CD4-positive, alpha-beta T cell treated with Interleukin-12 subunit alpha and Interleukin-12 subunit beta, for 1 hour (primary cell): ENCODE results near the gene CTXN1.

ENCODE experiments used
- DNase-seq: peaks from one replicate; pipeline ENCODE4 v3.0.0-alpha.2; 2020

CTXN1 gene

DNA sequence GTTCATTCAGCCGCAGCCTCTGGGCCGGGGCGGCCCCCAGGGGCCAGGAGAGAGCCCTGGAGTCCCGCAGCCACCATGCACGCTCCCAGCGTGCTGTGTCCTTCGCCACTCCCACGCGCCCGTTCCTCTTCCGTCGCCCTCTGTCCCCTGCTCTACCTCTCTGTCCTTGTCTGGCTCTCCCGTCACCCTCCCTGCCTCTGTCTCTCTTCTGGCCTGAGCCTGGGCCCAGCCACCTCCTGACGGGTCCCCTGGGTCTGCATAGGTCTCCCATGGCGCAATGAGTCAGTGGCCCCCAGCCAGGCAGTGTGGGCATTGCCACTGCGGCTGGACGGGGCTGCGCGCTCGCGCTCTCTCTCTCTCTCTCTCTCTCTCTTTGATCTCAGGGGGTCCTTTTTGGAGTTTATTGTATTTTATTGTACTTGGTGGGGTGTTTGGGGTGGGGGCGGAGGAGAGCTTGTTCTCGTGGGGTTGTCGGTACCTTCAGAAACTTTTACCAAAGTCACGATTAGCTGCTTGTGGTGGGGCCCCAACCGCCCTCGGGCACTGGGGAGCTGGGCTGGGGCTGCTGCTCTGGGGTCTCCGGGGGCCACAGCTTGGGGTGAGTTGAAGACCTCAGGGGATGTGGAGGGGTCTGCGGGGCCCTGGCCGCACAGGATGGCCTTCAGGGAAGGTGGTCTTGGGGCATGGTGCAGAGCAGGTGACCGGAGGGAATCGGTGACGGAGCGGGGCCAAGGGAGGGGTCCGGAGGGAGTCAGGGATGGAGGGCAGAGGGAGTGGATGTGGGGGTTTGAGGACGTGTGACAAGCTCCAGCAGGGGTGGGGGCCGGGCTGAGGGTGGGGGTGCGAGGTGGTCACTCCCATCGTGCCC, 13.0 kb downstream of the CTXN1 start:
- no peak for DNase-seq

DNA sequence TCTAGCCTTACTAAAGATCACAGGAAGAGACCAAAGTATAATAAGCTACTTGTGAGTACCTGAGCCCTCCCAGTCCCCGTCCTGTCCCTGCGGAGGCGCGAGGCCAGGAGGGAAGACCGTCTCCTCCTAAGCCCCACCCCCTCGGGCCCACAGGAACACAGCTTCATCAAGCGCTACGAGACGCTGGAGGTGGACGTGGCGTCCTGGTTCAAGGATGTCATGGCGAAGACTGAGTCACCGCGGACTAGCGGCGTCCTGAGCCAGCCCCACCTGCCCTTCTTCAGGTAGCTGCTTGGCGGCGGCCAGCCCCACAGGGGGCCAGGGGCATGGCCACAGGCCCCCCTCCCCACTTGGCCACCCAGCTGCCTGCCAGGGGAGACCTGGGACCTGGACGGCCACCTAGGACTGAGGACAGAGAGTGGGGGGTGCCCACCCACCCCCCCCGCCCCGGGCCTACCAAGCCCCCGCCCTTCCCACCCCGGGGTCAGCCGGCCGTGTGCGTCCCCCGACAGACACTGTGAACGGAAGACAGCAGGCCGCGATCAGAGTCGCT, 13.7 kb downstream of the CTXN1 start:
- DNase-seq: no peak

- DNase-seq: no peak
These were observed 14.3 kb downstream of the CTXN1 start for GRCh38 chr19:7911508-7912143.

- DNase-seq: no peak
These were observed 15.4 kb downstream of the CTXN1 start for GRCh38 chr19:7910321-7911161.

DNA sequence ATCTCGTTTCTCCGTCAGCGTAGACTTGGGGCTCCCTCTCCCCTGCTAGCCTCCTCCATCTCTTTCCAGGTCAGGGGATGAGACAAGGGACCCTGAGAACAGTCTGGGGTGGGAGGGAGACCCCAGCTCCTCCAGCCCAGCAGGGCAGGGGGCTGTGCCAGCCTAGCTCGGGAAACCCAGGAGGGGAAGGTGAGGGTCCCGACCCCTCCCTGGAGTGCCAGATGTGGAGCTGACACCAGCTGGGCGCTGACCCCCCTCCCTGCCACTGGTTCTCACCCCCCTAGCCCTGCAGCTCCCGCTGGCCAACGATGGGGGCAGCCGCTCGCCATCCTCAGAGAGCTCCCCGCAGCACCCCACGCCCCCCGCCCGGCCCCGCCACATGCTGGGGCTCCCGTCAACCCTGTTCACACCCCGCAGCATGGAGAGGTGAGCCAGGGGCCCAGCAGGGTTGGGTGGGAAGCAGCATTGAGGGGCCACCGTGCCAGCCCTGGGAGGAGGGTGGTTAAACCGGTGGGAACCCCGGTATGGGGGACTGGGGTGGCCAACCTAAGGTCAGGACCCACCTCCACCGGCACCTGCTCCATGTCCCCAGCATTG, 16.4 kb downstream of the CTXN1 start:
- DNase-seq: no peak

- no peak for DNase-seq
These were observed 17.0 kb downstream of the CTXN1 start for GRCh38 chr19:7908742-7909461.

- DNase-seq: no peak
These were observed 17.7 kb downstream of the CTXN1 start for GRCh38 chr19:7908078-7908699.

DNA sequence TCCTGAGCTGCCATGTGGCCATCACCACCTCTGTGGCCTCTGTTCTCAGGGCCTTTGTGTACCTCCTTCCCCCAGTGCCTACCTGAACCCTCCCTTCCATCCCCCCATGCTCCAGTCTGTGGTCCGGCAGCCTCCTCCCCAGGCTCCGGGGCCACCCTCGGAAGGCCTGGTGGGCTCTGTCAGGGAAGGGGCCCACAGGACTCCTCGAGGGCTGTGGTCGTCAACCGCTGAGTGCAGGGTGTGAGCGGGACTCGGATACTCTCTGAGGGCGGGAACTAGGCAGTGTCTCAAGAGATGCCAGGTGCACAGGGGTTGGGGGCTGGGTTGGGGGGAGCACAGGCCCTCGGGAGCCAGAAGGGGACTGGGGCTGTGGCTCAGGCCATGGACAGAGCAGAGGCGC, 18.4 kb downstream of the CTXN1 start:
- DNase-seq: no peak

GRCh38 chr19:7907122-7907521, 18.8 kb downstream of the CTXN1 start:
- DNase-seq: no peak

- DNase-seq: no peak
These were observed 20.1 kb downstream of the CTXN1 start for GRCh38 chr19:7905859-7906258.

GRCh38 chr19:7905268-7905667, 20.7 kb downstream of the CTXN1 start:
- DNase-seq: no peak

DNA sequence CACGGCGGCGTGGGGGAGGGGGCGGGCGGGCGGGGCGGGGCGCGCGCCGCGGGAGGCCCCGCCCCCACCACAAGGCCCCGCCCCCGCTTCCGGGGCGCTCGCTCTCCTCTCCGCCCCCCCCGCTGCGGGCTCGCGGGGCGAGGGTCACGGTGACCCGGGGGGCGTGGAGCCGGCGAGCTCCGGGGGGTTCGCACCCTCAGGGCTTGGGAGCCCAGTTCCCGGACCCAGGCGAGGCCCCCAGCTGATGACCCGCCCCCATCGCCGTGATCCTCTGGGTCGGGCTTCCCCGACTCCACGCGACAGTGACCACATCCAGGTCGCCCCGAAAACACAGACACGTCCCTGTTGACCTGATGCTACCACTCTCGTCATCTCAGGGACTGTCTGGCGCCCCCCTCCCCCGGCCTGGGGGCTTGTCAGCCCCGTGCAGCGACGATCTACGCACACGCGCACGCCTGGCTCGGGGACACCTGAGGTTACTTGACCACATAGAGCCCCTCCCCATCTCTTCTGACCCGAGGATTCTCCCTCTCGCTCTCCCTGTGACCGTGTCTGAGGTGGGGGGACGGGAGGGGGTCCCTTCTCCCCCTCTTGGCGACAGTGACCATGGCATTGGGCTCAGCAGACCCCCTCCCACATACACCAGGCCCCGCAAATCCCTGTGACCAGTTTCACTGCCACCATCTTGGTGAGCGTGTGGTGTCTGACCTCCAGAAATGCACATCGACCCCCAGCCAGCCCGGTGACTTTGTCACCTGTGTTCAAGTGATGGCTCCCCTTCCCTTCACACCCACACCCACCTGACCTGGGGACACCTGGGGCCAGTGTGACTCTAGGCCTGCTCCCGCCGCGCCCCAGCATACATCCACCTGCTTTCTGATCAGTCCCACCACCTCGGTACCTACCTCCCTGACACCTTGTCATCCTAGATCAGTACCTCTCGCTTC, 21.6 kb downstream of the CTXN1 start:
- DNase-seq: peak; percentile 88

DNA sequence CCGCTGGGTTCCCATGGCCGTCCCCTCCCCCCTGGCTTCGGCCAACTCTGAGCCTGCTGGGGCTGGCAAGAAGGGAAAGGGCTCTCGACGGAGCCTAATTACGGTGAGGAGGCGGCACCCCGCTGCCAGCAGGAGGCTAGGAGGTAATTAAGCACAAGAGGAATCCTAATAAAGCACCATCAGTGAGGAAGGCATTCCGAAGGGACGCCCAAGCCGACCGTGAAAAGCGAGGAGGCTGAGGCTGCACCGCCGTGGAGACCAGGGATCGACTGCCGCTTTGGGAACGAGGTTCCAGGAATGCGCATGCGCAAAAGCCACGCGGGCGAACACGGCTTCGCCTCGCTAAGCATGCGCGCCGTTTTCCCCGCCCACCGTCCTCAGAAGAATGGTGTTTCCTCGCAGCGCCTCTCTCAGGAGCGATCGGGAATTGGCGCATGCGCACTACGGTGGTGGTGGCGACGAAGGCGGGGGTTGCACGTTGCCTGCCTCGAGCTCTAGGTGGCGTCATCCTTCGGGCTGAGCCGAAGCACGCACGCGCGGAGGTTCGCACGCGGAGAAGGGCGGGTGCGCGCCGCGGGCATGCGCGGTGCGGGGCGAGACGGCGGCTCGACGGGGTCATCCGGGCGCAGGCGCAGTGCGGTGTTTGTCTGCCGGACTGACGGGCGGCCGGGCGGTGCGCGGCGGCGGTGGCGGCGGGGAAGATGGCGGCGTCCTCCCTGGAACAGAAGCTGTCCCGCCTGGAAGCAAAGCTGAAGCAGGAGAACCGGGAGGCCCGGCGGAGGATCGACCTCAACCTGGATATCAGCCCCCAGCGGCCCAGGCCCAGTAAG, 22.5 kb downstream of the CTXN1 start, which contains the start of gene MAP2K7:
Gene MAP2K7 (plus strand): TSS at position 634 of the 830 bp plus-strand sequence. CDS start 68 bp downstream, at position 702.
- DNase-seq: peak; percentile 100

DNA sequence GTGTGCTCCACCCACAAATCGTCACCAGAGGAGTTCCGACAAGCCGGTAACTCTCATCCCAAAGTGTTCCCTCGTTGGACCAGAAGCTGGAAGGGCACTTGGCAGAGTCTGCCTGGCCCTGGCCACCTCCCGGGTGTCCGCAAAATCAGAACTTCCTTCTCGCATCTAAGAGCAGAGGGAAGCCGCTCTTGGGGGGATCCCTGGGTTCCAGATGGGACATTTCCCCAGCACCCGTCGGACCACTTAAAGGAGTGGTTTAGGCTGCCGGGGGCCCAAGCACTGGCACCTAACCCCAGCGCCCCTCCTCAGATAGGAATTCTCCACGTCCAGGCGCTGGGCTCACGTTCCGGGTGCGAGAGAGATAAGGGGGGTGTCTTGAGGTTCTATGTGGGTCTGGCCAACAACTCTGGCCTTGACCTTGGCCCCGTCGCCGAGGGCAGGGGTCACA, 23.1 kb downstream of the CTXN1 start:
- DNase-seq: no peak

DNA sequence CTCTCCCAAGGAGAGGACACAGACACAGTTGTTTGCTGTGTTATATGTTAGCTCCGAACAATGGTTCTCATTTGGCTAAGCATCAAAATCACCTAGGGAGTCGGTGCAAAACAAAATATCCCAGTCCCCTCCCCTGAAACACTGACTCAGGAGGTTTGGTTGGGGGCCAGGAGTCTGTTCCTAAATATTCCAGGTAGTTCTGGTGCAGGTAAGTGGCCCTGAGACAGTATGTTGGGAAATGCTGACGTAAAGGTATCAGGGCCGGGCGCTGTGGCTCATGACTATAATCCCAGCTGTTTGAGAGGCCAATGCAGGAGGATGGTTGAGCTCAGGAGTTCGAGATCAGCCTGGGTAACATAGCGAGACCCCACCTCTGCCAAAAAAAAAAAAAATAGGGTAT, 24.6 kb downstream of the CTXN1 start:
- no peak for DNase-seq

DNA sequence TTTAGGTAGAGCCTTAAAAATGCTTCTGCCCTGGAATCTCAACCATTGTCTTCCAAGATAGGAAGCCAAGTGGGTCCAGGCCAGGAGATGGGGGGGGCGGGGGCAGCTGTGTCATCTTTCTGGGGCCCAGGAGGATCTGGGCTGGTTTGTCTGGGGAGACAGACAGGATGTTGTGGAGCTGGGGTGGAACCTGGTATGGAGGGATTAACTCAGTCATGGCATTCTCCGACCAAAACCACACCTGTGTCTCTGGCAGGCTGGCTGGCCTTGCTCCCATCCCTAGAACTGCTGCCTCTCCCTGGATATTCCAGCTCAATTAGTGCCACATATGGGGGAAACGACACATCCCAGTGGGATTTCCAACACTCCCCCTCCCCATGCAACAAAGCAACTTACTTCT, 25.0 kb downstream of the CTXN1 start:
- DNase-seq: no peak

DNA sequence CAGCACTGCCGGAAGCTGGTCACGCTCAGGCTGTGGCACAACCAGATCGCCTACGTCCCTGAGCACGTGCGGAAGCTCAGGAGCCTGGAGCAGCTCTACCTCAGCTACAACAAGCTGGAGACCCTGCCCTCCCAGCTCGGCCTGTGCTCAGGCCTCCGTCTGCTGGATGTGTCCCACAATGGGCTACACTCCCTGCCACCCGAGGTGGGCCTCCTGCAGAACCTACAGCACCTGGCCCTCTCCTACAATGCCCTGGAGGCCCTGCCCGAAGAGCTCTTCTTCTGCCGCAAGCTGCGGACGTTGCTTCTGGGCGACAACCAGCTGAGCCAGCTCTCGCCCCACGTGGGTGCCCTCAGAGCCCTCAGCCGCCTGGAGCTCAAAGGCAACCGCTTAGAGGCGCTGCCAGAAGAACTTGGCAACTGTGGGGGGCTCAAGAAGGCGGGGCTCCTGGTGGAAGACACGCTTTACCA, 25.5 kb downstream of the CTXN1 start:
- no peak for DNase-seq

DNA sequence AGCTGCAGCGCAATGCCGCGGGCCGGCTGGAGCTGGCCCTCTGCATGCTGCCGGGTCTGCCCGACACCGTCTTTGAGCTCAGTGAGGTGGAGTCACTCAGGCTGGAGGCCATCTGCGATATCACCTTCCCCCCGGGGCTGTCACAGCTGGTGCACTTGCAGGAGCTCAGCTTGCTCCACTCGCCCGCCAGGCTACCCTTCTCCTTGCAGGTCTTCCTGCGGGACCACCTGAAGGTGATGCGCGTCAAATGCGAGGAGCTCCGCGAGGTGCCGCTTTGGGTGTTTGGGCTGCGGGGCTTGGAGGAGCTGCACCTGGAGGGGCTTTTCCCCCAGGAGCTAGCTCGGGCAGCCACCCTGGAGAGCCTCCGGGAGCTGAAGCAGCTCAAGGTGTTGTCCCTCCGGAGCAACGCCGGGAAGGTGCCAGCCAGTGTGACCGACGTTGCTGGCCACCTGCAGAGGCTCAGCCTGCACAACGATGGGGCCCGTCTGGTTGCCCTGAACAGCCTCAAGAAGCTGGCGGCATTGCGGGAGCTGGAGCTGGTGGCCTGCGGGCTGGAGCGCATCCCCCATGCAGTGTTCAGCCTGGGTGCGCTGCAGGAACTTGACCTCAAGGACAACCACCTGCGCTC, 26.1 kb downstream of the CTXN1 start:
- no peak for DNase-seq

DNA sequence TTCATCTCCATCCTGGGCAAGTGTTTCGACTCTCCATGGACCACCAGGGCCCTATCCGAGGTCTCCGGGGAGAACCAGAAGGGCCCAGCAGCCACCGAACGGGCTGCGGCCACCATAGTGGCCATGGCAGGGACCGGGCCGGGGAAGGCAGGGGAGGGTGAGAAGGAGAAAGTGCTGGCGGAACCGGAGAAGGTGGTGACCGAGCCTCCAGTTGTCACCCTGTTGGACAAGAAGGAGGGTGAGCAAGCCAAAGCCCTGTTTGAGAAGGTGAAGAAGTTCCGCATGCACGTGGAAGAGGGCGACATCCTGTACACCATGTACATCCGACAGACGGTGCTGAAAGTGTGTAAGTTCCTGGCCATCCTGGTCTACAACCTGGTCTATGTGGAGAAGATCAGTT, 27.0 kb downstream of the CTXN1 start:
- DNase-seq: no peak
